ENCODE measurements around the gene EXO1.

GRCh38 chr1:241841691-241842090 lies 6.3 kb upstream of the EXO1 start:
- TF ChIP-seq EP300 (IDR thresholded peaks at IDR 0.05) (no peak), CTCF (IDR thresholded peaks at IDR 0.05) (no peak), POLR2A (IDR thresholded peaks at IDR 0.05) (no peak)
